ENCODE measurements around the gene TBC1D8. TPM values are rescaled to one million over a fixed set of nuclear protein-coding genes. Genes with fewer than 3 reads are reported as not detected.

TBC1D8 gene
- total and polyA plus RNA-seq, 2 experiments from 2014 or later: 18.0 to 36.9 TPM

DNA sequence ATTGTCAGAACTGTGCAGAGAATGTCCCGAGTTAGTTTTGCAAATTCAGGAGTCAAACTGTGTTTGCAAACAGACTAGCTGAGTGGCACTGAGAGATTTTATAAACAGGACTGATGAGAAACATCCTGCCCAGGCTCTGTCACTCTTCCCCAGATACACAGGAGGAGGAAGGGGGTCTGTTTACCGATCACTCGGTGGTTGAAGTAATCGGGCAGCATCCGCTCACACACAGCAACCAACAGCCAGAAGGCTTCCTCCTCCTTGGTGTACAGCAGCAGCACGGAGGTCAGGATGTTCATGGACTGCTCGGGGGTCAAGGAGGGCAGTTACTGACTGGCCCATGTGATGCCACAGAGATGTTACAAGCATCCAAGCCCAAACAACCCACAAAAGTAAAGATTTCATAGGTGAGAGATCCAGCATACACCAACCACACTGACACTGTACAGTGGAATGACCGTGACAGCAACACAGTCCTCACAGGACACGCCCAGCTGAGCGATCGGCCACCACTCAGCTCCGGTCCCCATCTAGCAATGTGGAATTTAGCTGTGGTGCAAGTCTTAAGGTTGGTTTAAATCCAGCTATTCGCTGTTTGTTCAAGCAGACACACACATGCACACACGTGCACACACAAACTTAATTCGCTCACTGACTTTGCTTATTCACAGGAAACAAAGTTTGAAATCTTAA, 119.0 kb downstream of the TBC1D8 start (continued):
- no peak for TF ChIP-seq EZH2 (IDR thresholded peaks at IDR 0.05; ENCODE audit: low read depth, unreplicated experiment)
- no peak for TF ChIP-seq ZNF331 (CRISPR knock-in tag; IDR thresholded peaks at IDR 0.05; ENCODE audit: low read depth)
- no peak for TF ChIP-seq CREB1 (CRISPR knock-in tag; IDR thresholded peaks at IDR 0.05; ENCODE audit: low read depth)
- no peak for TF ChIP-seq JUNB (IDR thresholded peaks at IDR 0.05; ENCODE audit: unreplicated experiment)
- TF ChIP-seq EZH2phosphoT487 (IDR thresholded peaks at IDR 0.05; ENCODE audit: unreplicated experiment): no peak
- TF ChIP-seq ZNF114 (CRISPR knock-in tag; IDR thresholded peaks at IDR 0.05): no peak
- TF ChIP-seq, protein P1, sequence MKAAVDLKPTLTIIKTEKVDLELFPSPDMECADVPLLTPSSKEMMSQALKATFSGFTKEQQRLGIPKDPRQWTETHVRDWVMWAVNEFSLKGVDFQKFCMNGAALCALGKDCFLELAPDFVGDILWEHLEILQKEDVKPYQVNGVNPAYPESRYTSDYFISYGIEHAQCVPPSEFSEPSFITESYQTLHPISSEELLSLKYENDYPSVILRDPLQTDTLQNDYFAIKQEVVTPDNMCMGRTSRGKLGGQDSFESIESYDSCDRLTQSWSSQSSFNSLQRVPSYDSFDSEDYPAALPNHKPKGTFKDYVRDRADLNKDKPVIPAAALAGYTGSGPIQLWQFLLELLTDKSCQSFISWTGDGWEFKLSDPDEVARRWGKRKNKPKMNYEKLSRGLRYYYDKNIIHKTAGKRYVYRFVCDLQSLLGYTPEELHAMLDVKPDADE (IDR thresholded peaks at IDR 0.05): no peak
- TF ChIP-seq NANOG (IDR thresholded peaks at IDR 0.05; ENCODE audit: borderline replicate concordance): no peak

GRCh38 chr2:101030866-101031554, 120.2 kb downstream of the TBC1D8 start:
- no peak overlapping the region for H3K4me3 Mint-ChIP-seq
- ATAC-seq: no peak
- peaks cover 81% of the 10 kb centered on the region for H3K36me3 Mint-ChIP-seq (ENCODE audit: low read depth)

More at GRCh38 chr2:101030866-101031554, 120.2 kb downstream of the TBC1D8 start:
- no peak for DNase-seq (ENCODE audit: low spot score)
- H4K20me1 ChIP-seq (replicated peaks; ENCODE audit: insufficient read depth): peaks cover 4% of the 10 kb centered on the region; the same call in 1 of the 2 replicates
- peaks cover 8% of the 10 kb centered on the region for H3K4me1 ChIP-seq (ENCODE audit: insufficient read depth)
- no peaks in the 10 kb centered on the region for H3K79me2 ChIP-seq (replicated peaks; ENCODE audit: insufficient read depth)
- TF ChIP-seq ZNF331 (CRISPR knock-in tag; IDR thresholded peaks at IDR 0.05; ENCODE audit: low read depth) (no peak), CREB1 (CRISPR knock-in tag; IDR thresholded peaks at IDR 0.05; ENCODE audit: low read depth) (no peak), POLR2AphosphoS5 (IDR thresholded peaks at IDR 0.05; ENCODE audit: low read depth) (no peak)
- TF ChIP-seq, protein P2, sequence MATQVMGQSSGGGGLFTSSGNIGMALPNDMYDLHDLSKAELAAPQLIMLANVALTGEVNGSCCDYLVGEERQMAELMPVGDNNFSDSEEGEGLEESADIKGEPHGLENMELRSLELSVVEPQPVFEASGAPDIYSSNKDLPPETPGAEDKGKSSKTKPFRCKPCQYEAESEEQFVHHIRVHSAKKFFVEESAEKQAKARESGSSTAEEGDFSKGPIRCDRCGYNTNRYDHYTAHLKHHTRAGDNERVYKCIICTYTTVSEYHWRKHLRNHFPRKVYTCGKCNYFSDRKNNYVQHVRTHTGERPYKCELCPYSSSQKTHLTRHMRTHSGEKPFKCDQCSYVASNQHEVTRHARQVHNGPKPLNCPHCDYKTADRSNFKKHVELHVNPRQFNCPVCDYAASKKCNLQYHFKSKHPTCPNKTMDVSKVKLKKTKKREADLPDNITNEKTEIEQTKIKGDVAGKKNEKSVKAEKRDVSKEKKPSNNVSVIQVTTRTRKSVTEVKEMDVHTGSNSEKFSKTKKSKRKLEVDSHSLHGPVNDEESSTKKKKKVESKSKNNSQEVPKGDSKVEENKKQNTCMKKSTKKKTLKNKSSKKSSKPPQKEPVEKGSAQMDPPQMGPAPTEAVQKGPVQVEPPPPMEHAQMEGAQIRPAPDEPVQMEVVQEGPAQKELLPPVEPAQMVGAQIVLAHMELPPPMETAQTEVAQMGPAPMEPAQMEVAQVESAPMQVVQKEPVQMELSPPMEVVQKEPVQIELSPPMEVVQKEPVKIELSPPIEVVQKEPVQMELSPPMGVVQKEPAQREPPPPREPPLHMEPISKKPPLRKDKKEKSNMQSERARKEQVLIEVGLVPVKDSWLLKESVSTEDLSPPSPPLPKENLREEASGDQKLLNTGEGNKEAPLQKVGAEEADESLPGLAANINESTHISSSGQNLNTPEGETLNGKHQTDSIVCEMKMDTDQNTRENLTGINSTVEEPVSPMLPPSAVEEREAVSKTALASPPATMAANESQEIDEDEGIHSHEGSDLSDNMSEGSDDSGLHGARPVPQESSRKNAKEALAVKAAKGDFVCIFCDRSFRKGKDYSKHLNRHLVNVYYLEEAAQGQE (IDR thresholded peaks at IDR 0.05; ENCODE audit: unreplicated experiment): no peak
- TF ChIP-seq, protein P3, sequence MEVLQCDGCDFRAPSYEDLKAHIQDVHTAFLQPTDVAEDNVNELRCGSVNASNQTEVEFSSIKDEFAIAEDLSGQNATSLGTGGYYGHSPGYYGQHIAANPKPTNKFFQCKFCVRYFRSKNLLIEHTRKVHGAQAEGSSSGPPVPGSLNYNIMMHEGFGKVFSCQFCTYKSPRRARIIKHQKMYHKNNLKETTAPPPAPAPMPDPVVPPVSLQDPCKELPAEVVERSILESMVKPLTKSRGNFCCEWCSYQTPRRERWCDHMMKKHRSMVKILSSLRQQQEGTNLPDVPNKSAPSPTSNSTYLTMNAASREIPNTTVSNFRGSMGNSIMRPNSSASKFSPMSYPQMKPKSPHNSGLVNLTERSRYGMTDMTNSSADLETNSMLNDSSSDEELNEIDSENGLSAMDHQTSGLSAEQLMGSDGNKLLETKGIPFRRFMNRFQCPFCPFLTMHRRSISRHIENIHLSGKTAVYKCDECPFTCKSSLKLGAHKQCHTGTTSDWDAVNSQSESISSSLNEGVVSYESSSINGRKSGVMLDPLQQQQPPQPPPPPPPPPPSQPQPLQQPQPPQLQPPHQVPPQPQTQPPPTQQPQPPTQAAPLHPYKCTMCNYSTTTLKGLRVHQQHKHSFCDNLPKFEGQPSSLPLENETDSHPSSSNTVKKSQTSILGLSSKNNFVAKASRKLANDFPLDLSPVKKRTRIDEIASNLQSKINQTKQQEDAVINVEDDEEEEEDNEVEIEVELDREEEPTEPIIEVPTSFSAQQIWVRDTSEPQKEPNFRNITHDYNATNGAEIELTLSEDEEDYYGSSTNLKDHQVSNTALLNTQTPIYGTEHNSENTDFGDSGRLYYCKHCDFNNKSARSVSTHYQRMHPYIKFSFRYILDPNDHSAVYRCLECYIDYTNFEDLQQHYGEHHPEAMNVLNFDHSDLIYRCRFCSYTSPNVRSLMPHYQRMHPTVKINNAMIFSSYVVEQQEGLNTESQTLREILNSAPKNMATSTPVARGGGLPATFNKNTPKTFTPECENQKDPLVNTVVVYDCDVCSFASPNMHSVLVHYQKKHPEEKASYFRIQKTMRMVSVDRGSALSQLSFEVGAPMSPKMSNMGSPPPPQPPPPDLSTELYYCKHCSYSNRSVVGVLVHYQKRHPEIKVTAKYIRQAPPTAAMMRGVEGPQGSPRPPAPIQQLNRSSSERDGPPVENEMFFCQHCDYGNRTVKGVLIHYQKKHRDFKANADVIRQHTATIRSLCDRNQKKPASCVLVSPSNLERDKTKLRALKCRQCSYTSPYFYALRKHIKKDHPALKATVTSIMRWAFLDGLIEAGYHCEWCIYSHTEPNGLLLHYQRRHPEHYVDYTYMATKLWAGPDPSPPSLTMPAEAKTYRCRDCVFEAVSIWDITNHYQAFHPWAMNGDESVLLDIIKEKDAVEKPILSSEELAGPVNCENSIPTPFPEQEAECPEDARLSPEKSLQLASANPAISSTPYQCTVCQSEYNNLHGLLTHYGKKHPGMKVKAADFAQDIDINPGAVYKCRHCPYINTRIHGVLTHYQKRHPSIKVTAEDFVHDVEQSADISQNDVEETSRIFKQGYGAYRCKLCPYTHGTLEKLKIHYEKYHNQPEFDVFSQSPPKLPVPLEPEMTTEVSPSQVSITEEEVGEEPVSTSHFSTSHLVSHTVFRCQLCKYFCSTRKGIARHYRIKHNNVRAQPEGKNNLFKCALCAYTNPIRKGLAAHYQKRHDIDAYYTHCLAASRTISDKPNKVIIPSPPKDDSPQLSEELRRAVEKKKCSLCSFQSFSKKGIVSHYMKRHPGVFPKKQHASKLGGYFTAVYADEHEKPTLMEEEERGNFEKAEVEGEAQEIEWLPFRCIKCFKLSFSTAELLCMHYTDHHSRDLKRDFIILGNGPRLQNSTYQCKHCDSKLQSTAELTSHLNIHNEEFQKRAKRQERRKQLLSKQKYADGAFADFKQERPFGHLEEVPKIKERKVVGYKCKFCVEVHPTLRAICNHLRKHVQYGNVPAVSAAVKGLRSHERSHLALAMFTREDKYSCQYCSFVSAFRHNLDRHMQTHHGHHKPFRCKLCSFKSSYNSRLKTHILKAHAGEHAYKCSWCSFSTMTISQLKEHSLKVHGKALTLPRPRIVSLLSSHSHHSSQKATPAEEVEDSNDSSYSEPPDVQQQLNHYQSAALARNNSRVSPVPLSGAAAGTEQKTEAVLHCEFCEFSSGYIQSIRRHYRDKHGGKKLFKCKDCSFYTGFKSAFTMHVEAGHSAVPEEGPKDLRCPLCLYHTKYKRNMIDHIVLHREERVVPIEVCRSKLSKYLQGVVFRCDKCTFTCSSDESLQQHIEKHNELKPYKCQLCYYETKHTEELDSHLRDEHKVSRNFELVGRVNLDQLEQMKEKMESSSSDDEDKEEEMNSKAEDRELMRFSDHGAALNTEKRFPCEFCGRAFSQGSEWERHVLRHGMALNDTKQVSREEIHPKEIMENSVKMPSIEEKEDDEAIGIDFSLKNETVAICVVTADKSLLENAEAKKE (CRISPR knock-in tag; IDR thresholded peaks at IDR 0.05): no peak
- TF ChIP-seq, protein P1 (IDR thresholded peaks at IDR 0.05): no peak
- peaks cover 9% of the 10 kb centered on the region for H3K4me1 Mint-ChIP-seq
- no peaks in the 10 kb centered on the region for H3K9me2 ChIP-seq (ENCODE audit: insufficient read depth)
- H3K27ac Mint-ChIP-seq: no peak overlapping the region
- no peaks in the 10 kb centered on the region for H3K9me3 Mint-ChIP-seq
- no peaks in the 10 kb centered on the region for H3F3A ChIP-seq (replicated peaks; ENCODE audit: low read depth)
- H3K36me3 ChIP-seq (ENCODE audit: insufficient read depth): peaks cover 8% of the 10 kb centered on the region
- no peak overlapping the region for H2AFZ ChIP-seq
- no peak overlapping the region for H3K27ac ChIP-seq (ENCODE audit: low read depth)
- H3K4me2 ChIP-seq: no peak overlapping the region
- peaks cover 10% of the 10 kb centered on the region for H3K27me3 Mint-ChIP-seq (ENCODE audit: insufficient read depth, low read depth, poor library complexity)
- H3K4me3 ChIP-seq: no peak overlapping the region
- no peaks in the 10 kb centered on the region for H3K27me3 ChIP-seq (ENCODE audit: insufficient read depth)

Data from GM23338 (cell line).